Neural progenitor cell (in vitro differentiated cells): ENCODE results near the gene OR4Q2. TPM values are rescaled to one million over a fixed set of nuclear protein-coding genes. Genes with fewer than 3 reads are reported as not detected.

Experiments
- DNase-seq: peaks from one replicate; pipeline ENCODE4 v3.0.0-alpha.2; 2016; ENCODE audit warnings: low spot score
- H2AFZ ChIP-seq: fragments of 200-600 bp; sonication (generic); replicated peaks from 2 replicates; pipeline ENCODE4 v1.6.1; 2016; ENCODE audit warnings: antibody characterized with exemption
- H3F3A ChIP-seq: fragments of 200-600 bp; sonication (generic); 2 replicates; pipeline ENCODE4 v1.6.1; 2016; ENCODE audit warnings: antibody characterized with exemption, low read depth
- H3K27ac ChIP-seq: fragments of 200-600 bp; sonication (generic); 2 replicates; pipeline ENCODE4 v1.5.1; 2016; ENCODE audit warnings: mild to moderate bottlenecking
- H3K27me3 ChIP-seq: fragments of 200-600 bp; sonication (generic); 2 replicates; pipeline ENCODE4 v1.6.1; 2016; ENCODE audit warnings: mild to moderate bottlenecking, moderate library complexity
- H3K36me3 ChIP-seq: fragments of 200-600 bp; sonication (generic); 2 replicates; pipeline ENCODE4 v1.5.1; 2016
- H3K4me1 ChIP-seq: fragments of 200-600 bp; sonication (generic); 2 replicates; pipeline ENCODE4 v1.6.1; 2016; ENCODE audit warnings: mixed run types
- H3K4me2 ChIP-seq: fragments of 200-600 bp; sonication (generic); 2 replicates; pipeline ENCODE4 v1.6.1; 2016
- H3K4me3 ChIP-seq: fragments of 200-600 bp; sonication (generic); 2 replicates; pipeline ENCODE4 v1.5.1; 2016
- H3K79me2 ChIP-seq: fragments of 200-600 bp; sonication (generic); 2 replicates; pipeline ENCODE4 v1.6.1; 2016; ENCODE audit warnings: low read depth
- H3K9ac ChIP-seq: fragments of 200-600 bp; sonication (generic); 2 replicates; pipeline ENCODE4 v1.6.1; 2016
- H3K9me3 ChIP-seq: fragments of 200-600 bp; sonication (generic); 2 replicates; pipeline ENCODE4 v1.5.1; 2016; ENCODE audit warnings: low read depth
- H4K20me1 ChIP-seq: fragments of 200-600 bp; sonication (generic); 2 replicates; pipeline ENCODE4 v1.6.1; 2016; ENCODE audit warnings: low read depth
- H3K27ac Mint-ChIP-seq: 3 replicates; pipeline ENCODE4 v1.8.0; 2021; ENCODE audit warnings: mixed read lengths
- H3K27me3 Mint-ChIP-seq: 2 replicates; pipeline ENCODE4 v1.8.0; 2022; ENCODE audit warnings: low read depth, mild to moderate bottlenecking, inconsistent platforms, moderate library complexity, mixed read lengths; ENCODE audit not compliant: insufficient read depth
- H3K36me3 Mint-ChIP-seq: 3 replicates; pipeline ENCODE4 v1.8.0; 2021; ENCODE audit warnings: mixed read lengths
- H3K4me1 Mint-ChIP-seq: 3 replicates; pipeline ENCODE4 v1.8.0; 2021; ENCODE audit warnings: mixed read lengths
- H3K4me3 Mint-ChIP-seq: 3 replicates; pipeline ENCODE4 v1.8.0; 2021; ENCODE audit warnings: mild to moderate bottlenecking, moderate library complexity, mixed read lengths
- H3K9me3 Mint-ChIP-seq: 3 replicates; pipeline ENCODE4 v1.8.0; 2020; ENCODE audit warnings: mixed read lengths
- EZH2 ChIP-seq: fragments of 200-600 bp; sonication (generic); IDR thresholded peaks from 2 replicates; pipeline ENCODE4 v1.6.1; 2017; ENCODE audit warnings: antibody characterized with exemption, mild to moderate bottlenecking, moderate library complexity
- EZH2phosphoT487 ChIP-seq: fragments of 200-600 bp; sonication (generic); IDR thresholded peaks from 2 replicates; pipeline ENCODE4 v1.6.1; 2017; ENCODE audit warnings: antibody characterized with exemption
- total RNA-seq: library from RNA; depleted of rRNA; stranded (reverse); fragments of >200 nt; gene quantifications from 2 replicates; pipeline ENCODE4 v1.2.3, GENCODE V29; 2015; ENCODE audit warnings: low replicate concordance
- TF ChIP-seq, protein P1 (sequence below): fragments of 200-600 bp; sonication (generic); IDR thresholded peaks from 2 replicates; pipeline ENCODE4 v1.5.1; 2017; ENCODE audit warnings: antibody characterized with exemption, mild to moderate bottlenecking

The OR4Q2 gene
- total RNA-seq, 1 donor from 2014 or later = not detected

DNA sequence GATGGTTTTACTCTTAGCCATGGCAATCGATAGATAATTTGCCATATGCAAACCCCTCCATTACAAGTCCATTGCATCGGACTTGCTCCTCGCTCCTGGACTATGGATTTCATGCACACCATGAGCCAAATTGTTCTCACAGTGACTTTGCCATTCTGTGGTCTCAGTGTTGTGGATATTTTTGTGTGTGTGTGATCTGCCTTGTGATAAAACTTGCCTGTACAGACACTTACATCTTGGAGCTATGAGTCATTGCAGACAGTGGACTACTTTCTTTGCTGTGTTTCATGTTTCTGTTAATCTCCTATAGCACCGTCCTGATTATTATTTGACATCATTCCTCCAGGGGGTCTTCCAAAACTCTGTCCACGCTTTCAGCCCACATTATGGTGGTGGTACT, 42.3 kb downstream of the OR4Q2 start:
- H3K36me3 Mint-ChIP-seq = no peaks in the 10 kb centered on the region
- no peaks in the 10 kb centered on the region for H3K4me1 Mint-ChIP-seq
- Histone ChIP-seq H3K36me3 (no peaks in the 10 kb centered on the region), H2AFZ (no peak overlapping the region), H3F3A (no peaks in the 10 kb centered on the region), H3K9me3 (peaks cover 42% of the 10 kb centered on the region), H3K79me2 (no peaks in the 10 kb centered on the region), H3K4me2 (no peak overlapping the region), H3K4me1 (no peaks in the 10 kb centered on the region), H4K20me1 (no peaks in the 10 kb centered on the region), H3K27ac (no peak overlapping the region), H3K27me3 (no peaks in the 10 kb centered on the region), H3K9ac (no peak overlapping the region), H3K4me3 (no peak overlapping the region)
- no peaks in the 10 kb centered on the region for H3K27me3 Mint-ChIP-seq
- peaks cover 27% of the 10 kb centered on the region for H3K9me3 Mint-ChIP-seq
- DNase-seq = no peak
- TF ChIP-seq, protein P1, sequence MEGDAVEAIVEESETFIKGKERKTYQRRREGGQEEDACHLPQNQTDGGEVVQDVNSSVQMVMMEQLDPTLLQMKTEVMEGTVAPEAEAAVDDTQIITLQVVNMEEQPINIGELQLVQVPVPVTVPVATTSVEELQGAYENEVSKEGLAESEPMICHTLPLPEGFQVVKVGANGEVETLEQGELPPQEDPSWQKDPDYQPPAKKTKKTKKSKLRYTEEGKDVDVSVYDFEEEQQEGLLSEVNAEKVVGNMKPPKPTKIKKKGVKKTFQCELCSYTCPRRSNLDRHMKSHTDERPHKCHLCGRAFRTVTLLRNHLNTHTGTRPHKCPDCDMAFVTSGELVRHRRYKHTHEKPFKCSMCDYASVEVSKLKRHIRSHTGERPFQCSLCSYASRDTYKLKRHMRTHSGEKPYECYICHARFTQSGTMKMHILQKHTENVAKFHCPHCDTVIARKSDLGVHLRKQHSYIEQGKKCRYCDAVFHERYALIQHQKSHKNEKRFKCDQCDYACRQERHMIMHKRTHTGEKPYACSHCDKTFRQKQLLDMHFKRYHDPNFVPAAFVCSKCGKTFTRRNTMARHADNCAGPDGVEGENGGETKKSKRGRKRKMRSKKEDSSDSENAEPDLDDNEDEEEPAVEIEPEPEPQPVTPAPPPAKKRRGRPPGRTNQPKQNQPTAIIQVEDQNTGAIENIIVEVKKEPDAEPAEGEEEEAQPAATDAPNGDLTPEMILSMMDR = no peak
- TF ChIP-seq EZH2 (no peak), EZH2phosphoT487 (no peak)
- no peak overlapping the region for H3K27ac Mint-ChIP-seq
- no peak overlapping the region for H3K4me3 Mint-ChIP-seq

DNA sequence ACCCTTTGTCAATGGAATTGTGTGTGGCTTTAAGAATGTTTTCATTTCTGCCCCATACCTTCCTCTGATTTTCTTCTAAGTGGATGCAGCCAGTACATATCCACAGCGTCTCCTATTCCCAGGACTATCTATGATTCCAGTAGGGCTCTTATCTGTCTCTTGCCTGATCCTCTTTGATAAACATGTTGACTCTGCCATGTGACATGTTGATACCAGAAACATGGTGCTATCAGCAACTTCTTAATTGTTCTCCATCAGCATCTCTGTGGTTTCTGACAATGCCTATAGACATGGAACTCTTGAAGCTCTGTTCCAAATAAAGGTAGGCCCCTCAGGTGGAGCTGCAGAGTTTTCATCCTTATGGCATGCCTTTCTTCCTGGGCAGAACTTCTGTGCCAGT, 46.2 kb downstream of the OR4Q2 start:
- no peak overlapping the region for H3K4me3 ChIP-seq
- no peak for TF ChIP-seq EZH2
- TF ChIP-seq EZH2phosphoT487 = no peak
- TF ChIP-seq, protein P1 = no peak
- no peak overlapping the region for H3K4me2 ChIP-seq
- no peak overlapping the region for H3K9ac ChIP-seq
- H2AFZ ChIP-seq = no peak overlapping the region
- no peaks in the 10 kb centered on the region for H3K27me3 Mint-ChIP-seq
- no peaks in the 10 kb centered on the region for H3K36me3 Mint-ChIP-seq
- no peaks in the 10 kb centered on the region for H4K20me1 ChIP-seq
- H3K36me3 ChIP-seq = no peaks in the 10 kb centered on the region
- H3K27me3 ChIP-seq = no peaks in the 10 kb centered on the region
- no peaks in the 10 kb centered on the region for H3K4me1 ChIP-seq
- no peak for DNase-seq
- H3K27ac Mint-ChIP-seq = no peak overlapping the region
- peaks cover 59% of the 10 kb centered on the region for H3K9me3 ChIP-seq
- no peaks in the 10 kb centered on the region for H3K79me2 ChIP-seq
- no peaks in the 10 kb centered on the region for H3K4me1 Mint-ChIP-seq
- peaks cover 32% of the 10 kb centered on the region for H3K9me3 Mint-ChIP-seq
- H3K27ac ChIP-seq = no peak overlapping the region
- H3K4me3 Mint-ChIP-seq = no peak overlapping the region
- H3F3A ChIP-seq = no peaks in the 10 kb centered on the region

Other genes starting within 250 kb of the OR4Q2 start
- not detected in 2 replicates for gene OR4M1, start 228.7 kb upstream of the OR4Q2 start, total RNA-seq
- not detected in 2 replicates for gene OR4N2, start 198.4 kb upstream of the OR4Q2 start, total RNA-seq
- gene OR4K2, start 127.0 kb upstream of the OR4Q2 start, total RNA-seq = not detected in 2 replicates
- not detected in 2 replicates for gene OR4K5, start 81.6 kb upstream of the OR4Q2 start, total RNA-seq
- not detected in 2 replicates for gene OR4K1, start 71.2 kb upstream of the OR4Q2 start, total RNA-seq
- gene OR4K15, start 26.6 kb upstream of the OR4Q2 start, total RNA-seq = not detected in 2 replicates
- not detected in 2 replicates for gene OR4K14, start 17.1 kb downstream of the OR4Q2 start, total RNA-seq
- not detected in 2 replicates for gene OR4K13, start 33.9 kb downstream of the OR4Q2 start, total RNA-seq
- not detected in 2 replicates for gene OR4L1, start 57.9 kb downstream of the OR4Q2 start, total RNA-seq
- not detected in 2 replicates for gene OR4K17, start 108.6 kb downstream of the OR4Q2 start, total RNA-seq
- gene OR4N5, start 136.7 kb downstream of the OR4Q2 start, total RNA-seq = not detected in 2 replicates
- gene OR11G2, start 188.7 kb downstream of the OR4Q2 start, total RNA-seq = not detected in 2 replicates
- gene OR11H6, start 221.5 kb downstream of the OR4Q2 start, total RNA-seq = not detected in 2 replicates
- gene OR11H7, start 226.8 kb downstream of the OR4Q2 start, total RNA-seq = not detected in 2 replicates
- gene OR11H4, start 237.1 kb downstream of the OR4Q2 start, total RNA-seq = not detected in 2 replicates